NCI-H2081 (cell line): ENCODE measurements around the gene ITGAE.

Experiments used
- DNase-seq, 2 experiments: peaks; one replicate each; lab custom pipeline; 2025; lab: John Stamatoyannopoulos, UW

Gene ITGAE

DNA sequence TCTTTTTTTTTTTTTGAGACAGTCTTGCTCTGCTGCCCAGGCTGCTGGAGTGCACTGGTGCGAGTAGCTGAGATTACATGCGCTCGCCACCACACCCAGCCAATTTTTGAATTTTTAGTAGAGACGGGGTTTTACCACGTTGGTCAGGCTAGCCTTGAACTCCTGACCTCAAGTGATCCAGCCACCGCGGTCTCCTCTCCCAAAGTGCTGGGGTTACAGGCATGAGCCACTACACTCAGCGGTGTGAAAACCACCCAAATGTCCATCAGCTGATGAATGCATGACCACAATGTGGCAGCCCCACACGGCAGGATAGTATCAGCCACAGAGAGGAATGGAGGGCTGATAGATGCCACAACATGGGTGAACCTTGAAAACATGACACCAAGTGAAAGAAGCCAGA is 107.2 kb downstream of the ITGAE start:
- no peak for DNase-seq

DNA sequence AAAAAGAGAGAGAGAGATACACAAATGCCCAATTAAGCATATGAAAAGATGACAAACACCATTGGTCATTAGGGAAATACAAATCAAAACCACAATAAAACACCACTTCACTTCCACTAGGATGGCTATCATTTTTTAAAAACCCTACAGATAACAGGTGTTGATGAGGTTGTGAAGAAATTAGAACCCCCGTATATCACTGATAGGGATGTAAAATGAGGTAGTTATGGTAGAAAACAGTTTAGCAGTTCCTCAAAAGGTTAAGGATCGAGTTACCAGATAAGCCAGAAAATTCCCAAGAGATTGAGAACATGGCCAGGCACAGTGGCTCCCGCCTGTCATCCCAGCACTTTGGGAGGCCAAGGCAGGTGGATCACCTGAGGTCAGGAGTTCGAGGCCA is 107.8 kb downstream of the ITGAE start:
- DNase-seq = no peak

DNA sequence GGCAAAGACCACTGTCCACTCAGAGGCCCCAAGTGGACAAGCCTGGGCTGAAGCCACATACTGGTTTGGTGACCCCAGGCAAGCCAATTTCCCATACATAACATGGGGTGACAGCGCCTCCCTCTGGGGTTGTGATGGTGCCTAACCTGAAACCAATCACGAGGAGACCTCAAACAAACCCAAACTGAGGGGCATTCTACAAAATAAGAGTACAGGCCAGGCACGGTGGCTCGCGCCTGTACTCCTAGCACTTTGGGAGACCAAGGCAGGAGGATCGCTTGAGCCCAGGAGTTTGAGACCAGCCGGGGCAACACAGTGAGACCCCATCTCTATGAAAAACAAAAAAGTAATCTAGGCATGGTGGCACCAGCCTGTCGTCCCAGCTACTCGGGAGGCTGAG is 108.6 kb downstream of the ITGAE start:
- no peak for DNase-seq

DNA sequence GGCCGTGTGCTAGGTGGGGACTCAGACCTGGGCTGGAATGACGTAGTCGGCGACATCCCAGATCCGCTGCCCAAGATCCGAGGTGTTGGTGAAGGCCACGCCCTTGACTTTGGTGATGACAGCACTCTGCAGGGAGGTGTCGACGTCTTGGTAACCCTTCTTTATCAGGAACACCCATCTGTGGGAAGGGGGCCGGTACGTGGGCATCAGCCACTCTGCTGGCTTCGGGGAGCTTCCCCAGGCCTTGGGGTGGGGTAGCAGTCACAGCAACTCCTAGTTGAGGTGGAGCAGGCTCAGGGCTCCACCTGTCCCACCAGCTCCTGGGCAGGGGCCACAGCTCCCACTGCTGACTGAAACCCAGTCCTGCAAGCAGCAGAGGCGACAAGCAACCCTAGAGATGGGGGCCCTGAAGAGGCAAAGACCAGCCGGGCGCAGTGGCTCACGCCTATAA is 109.3 kb downstream of the ITGAE start:
- DNase-seq = no peak

DNA sequence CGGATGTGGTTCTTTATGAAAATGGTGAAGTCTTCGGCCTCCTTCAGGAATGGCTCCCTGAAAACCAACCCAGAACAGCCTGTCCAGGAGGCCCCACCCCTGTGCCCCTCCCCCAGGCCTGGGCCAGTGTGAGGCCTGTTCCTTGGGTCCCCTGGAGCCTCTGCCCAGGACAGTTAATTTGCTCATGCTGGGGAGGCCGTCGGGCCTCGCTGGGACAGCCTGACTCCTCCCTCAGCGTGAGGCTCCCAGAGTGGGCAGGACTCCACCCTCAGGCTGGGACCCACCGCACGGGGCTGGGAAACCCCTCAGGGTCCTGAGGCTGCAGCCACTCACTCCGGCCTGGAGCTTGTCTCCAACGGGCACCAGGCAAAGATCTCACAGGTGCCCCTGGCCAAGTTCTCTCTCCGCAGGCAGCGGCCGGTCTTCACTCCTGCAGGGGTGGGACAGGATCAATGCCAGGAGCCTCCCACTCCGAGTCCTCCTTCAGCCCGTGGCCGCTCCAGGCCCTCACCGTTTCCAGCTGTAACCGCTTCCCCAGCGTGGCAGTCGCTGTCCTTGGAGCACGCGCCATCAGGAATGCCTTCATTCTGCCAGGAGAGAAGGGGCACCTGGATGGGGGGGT is 110.8 kb downstream of the ITGAE start:
- DNase-seq = no peak

DNA sequence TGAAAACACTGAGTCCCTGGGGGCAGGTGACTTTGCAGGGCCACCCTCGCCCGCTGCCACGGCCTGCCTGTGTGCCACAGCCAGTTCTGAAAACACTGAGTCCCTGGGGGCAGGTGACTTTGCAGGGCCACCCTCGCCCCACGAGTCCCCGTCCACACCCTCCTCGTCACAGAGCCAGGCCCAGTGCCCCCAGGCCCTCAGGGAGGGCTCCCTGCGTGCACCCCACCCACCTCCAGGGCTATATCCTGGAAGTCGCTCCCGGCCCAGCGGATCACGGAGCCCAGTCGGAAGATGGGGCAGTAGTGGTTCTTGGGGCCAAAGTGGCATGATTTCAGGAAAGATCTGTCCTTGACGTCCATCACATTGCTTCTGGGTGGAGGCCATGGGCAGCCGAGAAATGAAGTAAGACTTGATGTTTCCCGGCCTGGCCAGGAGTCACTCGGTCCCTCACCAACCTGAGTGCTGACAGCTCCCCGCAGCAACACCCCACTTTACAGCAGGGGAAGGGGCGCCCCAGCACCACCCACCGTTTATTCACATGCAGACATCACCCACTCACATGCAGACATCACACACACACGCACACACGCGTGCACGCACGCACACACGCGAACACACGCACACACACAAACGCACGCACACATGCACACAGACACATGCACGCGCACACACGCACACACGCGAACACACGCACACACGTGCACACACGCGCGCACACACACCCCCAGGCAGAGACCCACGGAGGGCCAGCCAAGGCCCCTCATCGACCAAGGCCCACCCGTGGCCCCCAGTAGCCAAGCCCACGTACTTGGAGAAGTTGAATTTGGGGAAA is 111.5 kb downstream of the ITGAE start:
- no peak for DNase-seq

DNA sequence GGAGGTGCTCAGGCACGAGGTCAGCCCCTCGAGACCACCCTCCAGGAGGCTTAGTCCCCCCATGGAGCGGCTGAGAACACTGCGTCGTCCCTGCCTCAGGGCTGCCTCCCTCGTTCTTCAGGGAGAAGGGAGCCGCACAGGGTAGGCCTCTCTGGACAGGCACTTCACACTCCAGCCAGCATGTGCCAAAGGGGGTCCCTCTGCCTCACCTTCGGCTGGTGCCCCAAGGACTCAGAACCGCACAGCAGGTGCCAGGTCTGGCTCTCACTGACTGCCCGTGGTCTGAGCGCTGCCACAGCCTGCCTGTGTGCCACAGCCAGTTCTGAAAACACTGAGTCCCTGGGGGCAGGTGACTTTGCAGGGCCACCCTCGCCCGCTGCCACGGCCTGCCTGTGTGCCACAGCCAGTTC is 112.1 kb downstream of the ITGAE start:
- DNase-seq = no peak

DNA sequence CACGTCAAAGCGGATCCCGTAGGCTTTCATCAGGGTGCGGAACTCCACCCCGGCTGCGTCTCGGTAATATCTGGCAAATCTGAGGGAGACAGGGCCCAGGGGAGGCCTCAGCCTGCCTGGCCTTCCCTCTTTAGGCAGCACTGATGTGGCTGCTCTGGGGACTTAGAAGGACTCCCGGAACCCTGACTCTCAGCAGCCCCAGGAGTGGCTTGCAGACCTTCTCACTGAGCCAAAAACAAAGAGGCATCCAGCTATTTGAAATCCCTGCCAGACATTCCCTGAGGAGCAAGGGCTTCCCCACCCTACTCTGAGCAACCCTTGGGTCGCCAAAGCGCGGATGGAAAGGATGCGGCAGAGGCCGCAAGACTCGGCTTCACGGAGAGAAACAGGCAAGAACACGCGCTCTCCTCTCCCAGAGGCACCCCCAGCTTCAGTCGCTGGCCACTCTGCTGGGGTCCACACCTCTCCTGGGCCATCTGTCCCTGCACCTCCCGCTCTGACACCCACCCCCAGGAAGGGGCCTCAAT is 112.9 kb downstream of the ITGAE start:
- DNase-seq = no peak

DNA sequence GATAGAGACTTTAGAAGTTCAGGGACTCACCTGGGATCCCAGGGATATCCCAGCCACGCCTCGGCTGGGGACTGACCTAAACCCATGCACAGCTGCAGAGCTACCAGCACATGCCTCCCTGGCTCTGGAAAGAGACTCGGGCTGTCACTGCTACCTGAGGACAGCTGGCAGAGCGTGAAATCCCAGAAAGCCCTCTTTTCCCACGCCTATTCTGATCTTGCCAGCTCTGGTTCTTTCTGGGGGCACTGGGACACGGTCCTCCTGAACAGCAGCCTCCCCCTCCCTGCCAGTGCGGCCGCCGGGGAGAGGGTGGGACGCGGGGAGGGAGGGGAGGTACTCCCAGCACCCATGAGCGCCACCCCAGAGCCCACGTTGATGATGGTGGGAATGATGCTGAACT is 115.8 kb downstream of the ITGAE start:
- no peak for DNase-seq

DNA sequence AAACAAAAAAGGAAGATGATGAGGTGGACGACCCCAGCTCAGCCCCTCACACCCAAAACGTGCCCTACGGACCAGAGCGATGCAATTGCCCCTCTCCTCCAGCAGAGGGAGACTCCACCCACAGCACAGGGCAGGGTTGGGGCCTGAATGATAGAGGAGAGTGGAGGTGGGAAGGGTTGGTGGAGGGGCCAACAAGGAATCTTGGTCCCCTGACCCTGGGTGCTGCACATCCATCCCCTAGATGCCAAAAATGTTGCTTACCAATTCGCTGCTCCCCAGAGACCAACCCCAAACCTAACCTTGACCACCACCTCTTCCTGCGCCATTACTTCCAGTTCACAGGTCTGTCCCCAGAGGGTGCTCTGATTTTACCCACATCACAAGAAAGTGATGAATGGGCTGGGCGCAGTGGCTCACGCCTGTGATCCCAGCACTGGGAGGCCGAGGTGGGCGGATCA is 117.9 kb downstream of the ITGAE start:
- no peak for DNase-seq

DNA sequence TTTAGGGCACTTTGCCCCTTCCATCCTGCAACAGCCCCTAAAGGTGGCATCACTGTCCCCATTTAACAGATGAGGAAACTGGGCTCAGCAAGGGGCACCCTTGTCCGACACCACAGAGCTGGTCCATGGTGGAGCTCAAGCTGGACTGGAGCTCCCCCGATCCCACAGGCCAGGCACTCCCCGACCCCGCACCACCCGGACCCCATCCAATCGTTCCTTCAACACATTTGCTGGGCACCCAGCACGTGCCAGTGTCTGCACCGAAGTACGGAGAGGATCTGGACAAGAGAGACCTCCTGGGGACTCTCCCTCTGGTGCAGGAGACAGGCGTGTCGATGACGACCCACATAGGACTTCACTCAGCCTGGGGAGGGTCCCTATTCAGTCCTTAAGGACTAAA is 119.0 kb downstream of the ITGAE start:
- no peak for DNase-seq

DNA sequence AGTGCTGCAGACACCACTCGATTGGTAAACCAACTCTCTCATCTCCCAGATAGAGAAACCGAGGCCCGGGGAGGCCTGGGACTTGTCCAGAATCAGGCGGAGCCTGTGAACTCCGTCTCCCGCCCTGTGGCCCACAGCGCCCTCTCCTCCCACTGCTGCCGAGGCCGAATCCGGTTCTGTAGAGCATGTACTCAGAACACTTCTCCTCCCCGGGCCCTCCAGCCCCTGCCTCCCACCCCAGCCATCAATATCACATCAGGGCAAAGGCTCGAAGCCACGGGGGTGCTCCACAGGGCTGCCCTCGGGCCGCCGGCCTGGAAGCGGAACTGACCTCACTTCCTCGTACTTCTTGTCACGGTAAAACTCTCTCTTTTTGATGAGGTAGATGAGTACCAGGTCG is 119.4 kb downstream of the ITGAE start:
- DNase-seq = no peak

DNA sequence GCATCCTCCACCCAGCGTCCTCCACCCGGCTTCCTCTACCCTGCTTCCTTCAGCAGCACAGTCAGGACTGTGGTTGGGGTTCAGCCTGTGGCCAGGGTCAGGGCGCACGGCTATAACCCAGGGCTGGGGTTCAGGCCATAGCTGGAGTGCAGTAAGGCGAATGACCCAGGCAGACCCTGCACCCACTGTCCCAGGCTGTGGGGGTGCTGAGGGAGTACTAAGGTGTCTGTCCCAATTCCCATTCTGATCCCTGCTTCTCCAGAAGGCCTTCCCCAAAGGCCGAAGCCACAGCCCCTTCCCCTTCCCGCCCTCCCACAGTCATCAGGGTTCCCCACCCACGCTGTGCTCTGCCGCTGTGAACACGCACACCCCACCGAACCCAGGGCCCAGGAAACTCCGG is 119.9 kb downstream of the ITGAE start:
- no peak for DNase-seq

DNA sequence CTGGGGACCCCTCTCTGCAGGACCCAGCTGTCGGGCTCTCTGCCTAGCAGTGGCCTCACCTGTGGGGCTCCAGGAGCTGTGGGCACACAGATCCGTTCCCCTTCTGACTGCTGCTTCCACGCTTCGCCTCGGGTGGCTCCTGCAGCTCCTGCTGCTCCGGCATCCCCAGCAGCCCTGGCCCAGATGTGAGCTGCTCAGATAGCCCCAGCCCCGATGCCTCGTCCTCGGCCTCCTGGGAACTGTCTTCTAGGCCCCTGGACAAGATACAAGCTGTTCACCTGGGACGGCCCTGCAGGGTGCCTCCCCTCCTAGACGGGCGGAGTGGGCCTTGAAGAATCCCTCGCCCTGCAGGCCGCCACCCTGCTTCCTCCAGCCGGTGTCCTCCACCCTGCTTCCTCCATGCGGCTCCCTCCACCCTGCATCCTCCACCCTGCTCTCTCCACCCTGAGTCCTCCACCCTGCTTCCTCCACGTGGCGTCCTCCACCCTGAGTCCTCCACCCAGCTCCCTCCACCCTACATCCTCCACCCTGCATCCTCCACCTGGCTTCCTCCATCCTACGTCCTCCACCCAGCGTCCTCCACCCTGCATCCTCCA is 121.4 kb downstream of the ITGAE start:
- DNase-seq = no peak

DNA sequence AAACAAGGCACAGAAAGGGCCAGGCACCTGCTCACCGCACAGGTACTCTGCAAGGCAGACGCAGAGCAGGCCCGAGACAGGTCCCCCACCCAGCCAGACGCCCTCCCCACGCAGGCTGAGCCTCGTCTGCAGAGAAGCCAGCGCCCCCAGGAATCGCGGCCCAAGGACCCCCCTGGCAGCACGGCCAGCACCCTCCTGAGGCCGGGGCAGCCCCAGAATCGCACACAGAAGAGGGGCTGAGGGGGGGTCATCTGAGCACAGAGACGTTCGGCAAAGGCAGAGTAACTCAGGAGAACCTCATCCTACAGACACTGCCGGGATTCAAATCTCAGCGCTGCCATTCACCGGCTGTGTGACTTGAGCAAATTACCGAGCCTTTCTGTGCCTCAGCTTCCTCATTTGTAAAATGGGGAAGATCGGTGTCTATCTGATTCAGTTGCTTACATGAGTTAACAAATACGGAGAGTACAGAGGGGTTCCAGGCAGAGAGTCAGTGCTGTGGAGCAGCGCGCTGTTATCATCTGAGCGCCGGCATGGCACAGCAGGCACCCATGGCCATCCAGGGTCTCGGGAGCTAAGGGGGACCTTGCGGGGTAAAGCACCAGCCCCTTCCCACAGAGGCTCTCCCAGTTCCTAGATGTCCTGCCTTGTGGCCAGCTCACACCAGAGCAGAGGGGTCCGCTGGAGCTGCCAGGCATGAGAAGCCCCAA is 122.0 kb downstream of the ITGAE start:
- DNase-seq = no peak

DNA sequence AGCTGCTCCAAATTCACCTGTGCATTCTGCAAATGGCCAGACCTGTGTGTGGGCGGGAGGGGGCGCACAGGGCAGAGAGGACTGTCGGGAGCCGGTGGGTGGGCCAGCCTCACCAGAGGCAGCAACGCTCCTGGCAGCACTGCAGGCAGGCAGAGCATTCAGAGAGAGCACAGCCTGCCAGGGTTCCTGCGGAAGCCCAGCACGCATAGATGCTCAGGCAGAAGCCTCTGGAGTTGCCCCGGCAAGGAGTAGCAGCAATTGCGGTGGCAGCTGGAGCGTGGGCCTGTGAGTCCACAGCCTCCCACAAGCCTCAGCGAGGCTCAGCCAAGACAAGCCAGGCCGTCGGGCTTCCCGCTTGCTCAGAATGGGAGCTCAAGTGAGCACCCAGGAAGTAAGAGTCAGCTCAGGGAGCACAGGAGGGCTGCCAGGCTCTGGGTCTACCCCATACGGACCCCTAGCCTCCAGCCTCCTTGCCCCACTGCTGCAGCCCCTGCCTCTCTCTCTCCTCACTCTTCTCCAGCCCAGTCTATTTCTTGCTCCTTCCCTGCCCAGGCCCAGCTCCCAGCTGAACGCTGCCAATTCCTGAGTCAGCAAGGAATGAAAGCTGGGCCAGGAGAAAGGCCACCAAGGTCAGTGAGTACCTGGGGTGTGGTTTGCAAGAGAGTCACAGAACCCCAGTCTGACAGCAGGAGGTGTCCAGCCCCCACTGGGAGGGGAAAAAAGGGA is 122.7 kb downstream of the ITGAE start:
- no peak for DNase-seq

DNA sequence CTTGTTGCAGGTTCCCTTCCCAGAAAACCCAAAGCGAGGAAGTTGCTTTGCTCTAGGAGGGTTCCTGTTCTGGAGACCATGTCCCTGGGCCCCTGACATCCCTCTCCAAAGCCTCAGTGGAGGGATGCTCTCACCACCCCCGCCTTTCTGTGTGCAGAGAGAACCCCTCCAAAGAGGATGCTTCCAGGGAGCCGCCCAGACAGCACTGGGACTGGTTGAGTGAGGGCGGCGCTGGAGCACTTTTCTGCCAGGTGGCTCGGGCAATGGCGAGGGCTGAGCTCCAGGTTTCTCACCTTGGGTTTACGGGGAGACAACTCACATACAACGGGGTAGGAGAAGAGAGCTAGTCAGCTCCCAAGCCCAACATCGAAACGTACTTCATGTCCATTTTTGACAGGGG is 125.1 kb downstream of the ITGAE start:
- no peak for DNase-seq

DNA sequence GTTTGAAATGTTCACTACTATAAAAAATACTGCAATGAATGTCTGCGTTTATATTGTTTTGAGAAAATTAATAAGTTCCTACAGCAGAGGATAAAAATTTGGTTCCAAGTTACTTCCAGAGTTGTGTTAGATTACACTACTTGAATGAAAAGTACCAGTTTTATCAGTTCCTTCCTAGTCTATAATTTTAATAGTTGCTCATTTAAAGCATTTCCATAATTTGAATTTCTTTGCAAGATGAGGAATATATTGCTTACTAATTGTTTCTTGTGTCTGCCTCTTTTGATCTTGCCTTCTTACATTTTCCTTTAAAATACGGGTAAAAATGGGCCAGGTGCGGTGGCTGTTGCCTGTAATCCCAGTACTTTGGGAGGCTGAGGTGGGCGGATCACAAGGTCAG is 128.4 kb downstream of the ITGAE start:
- no peak for DNase-seq

DNA sequence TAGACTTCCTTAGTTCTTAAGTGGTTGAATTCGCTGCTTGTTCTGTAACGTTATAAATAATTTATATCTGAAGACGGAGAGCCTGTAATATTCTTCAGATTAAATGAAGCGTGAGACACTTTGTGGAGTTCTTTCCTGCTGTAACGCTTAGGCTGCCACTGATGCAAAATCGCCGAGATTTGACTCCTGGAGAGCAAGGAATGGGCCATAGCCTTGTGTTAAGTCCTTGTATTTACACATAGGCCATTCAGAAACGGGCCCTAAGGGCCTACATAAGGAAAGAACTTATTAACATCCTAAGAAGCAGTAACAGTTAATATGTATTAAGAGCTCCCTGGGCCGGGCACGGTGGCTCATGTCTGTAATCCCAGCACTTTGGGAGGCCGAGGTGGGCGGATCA is 131.4 kb downstream of the ITGAE start:
- DNase-seq = no peak

DNA sequence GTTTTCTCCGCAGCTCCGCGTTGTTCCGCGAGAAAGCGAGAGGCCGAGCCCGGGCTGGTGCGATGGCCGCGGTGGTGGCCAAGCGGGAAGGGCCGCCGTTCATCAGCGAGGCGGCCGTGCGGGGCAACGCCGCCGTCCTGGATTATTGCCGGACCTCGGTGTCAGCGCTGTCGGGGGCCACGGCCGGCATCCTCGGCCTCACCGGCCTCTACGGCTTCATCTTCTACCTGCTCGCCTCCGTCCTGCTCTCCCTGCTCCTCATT is 132.0 kb downstream of the ITGAE start:
- no peak for DNase-seq

DNA sequence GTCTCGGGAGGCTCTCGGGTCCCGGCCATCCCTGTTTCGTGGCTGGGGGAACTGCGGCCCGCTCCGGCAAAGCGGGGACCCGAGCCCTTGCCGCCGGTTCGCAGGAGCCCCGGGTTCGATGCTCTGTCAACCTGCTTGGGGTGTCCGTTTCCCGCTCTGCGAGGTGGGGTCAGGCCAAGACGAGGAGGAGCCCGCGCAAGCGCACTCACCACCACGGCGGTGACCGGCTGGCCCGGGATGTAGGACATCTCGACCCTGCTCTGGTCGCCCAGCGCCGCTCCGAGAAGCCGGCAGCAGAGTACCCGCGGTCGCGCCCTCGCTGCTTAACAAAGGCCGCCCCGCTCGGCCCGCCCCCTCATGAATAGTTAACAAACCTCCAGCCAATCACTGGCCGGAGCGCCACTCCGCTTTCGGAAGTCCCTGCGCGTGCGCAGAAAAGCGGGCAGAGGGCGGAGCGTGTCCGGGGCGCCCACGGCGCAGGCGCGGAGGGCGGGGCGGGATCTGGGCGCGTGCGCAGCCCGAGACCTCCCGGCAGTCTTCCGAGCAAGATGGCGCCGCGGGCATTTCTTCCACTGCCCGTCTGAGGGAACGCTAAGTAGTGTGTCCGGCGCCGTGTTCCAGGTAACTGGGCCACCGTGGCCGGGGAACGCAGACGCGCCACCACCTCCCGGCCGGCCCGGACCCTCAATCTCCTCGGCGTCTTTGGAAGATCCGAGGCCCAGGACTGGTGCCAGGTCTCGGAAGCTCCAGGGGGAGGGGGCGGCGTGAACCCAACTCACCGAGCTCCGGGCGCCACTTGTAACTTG is 132.5 kb downstream of the ITGAE start, which contains the start of the genes EMC6 and TAX1BP3:
Gene EMC6, plus strand, starts transcription at position 534 of the 806 bp plus-strand sequence. CDS start 335 bp downstream, outside the sequence.
Gene TAX1BP3, minus strand, starts transcription at position 300 of the 806 bp plus-strand sequence. Its CDS starts 52 bp downstream, at position 248.
- peak; percentile 92 to 93 for DNase-seq
